IMR-90 (cell line): ENCODE measurements around the gene ALK. TPM values are rescaled to one million over a fixed set of nuclear protein-coding genes. Genes with fewer than 3 reads are reported as not detected.

ENCODE experiments used
- ATAC-seq: fragments of 200-7000 bp; cut with Tn5 transposase; 2 replicates; pipeline ENCODE4 v1.9.1; 2020; ENCODE audit warnings: low read depth, mild to moderate bottlenecking, moderate library complexity
- BruUV-seq: library from RNA; stranded (reverse); fragments of 400-500 nt; replicated peaks from 2 replicates; lab custom pipeline; 2021; lab: Mats Ljungman, UMichigan
- CTCF ChIA-PET: fragments of 300-600 bp; formaldehyde crosslinking; extraction: SDS; loops from one replicate; lab custom pipeline; 2021; ENCODE audit warnings: antibody characterized with exemption; lab: Yijun Ruan, JAX
- POLR2A ChIA-PET: fragments of 300-600 bp; sonication (Branson Sonifier 250); formaldehyde crosslinking; loops from one replicate; lab custom pipeline; 2022; ENCODE audit warnings: antibody characterized with exemption; ENCODE audit not compliant: unreplicated experiment; lab: Charles Lee
- DNase-seq: peaks from one replicate; pipeline ENCODE4 v3.0.0; 2013
- H2AFZ ChIP-seq: replicated peaks from 2 replicates; pipeline ENCODE3; 2013; ENCODE audit warnings: low read length, mild to moderate bottlenecking; ENCODE audit not compliant: poor library complexity
- H2AK5ac ChIP-seq: 2 replicates; pipeline ENCODE4 v1.6.1; 2013; ENCODE audit warnings: low read depth, low read length, inconsistent platforms
- H2AK9ac ChIP-seq: replicated peaks from 2 replicates; pipeline ENCODE3; 2013; ENCODE audit warnings: mild to moderate bottlenecking, low read depth, low read length, moderate library complexity; ENCODE audit not compliant: poor library complexity
- H2BK120ac ChIP-seq: 2 replicates; pipeline ENCODE4 v1.6.1; 2013; ENCODE audit warnings: low read depth, low read length, inconsistent platforms
- H2BK15ac ChIP-seq: 3 replicates; pipeline ENCODE4 v1.6.1; 2013; ENCODE audit warnings: low read depth, low read length, inconsistent platforms
- H2BK20ac ChIP-seq: 2 replicates; pipeline ENCODE4 v1.6.1; 2013; ENCODE audit warnings: low read depth, mild to moderate bottlenecking, inconsistent platforms, low read length, moderate library complexity
- H2BK5ac ChIP-seq: 2 replicates; pipeline ENCODE4 v1.6.1; 2013; ENCODE audit warnings: mild to moderate bottlenecking, low read depth, low read length, inconsistent platforms; ENCODE audit not compliant: poor library complexity, severe bottlenecking
- H3K14ac ChIP-seq: replicated peaks from 2 replicates; pipeline ENCODE4 v1.6.1; 2013; ENCODE audit warnings: low read depth, low read length, inconsistent platforms
- H3K18ac ChIP-seq: 2 replicates; pipeline ENCODE4 v1.6.1; 2013; ENCODE audit warnings: low read depth, low read length, control low read depth
- H3K23ac ChIP-seq: 2 replicates; pipeline ENCODE4 v1.6.1; 2013; ENCODE audit warnings: low read depth, low read length, inconsistent platforms
- H3K27ac ChIP-seq: 2 replicates; pipeline ENCODE4 v1.5.1; 2013; ENCODE audit warnings: mild to moderate bottlenecking, control low read depth, low read length; ENCODE audit not compliant: insufficient read depth
- H3K27me3 ChIP-seq: 2 replicates; pipeline ENCODE4 v1.6.1; 2013; ENCODE audit warnings: low read length; ENCODE audit not compliant: control insufficient read depth, insufficient read depth
- H3K36me3 ChIP-seq: 2 replicates; pipeline ENCODE4 v1.6.1; 2013; ENCODE audit warnings: low read length, mixed read lengths; ENCODE audit not compliant: control insufficient read depth, insufficient read depth
- H3K4ac ChIP-seq: 2 replicates; pipeline ENCODE4 v1.6.1; 2013; ENCODE audit warnings: low read depth, low read length, inconsistent platforms
- H3K4me1 ChIP-seq: 2 replicates; pipeline ENCODE4 v1.6.1; 2013; ENCODE audit warnings: low read length, mixed read lengths; ENCODE audit not compliant: control insufficient read depth, insufficient read depth
- H3K4me2 ChIP-seq: 2 replicates; pipeline ENCODE4 v1.6.1; 2013; ENCODE audit warnings: low read depth, mild to moderate bottlenecking, control low read depth, low read length, moderate library complexity
- H3K4me3 ChIP-seq: 2 replicates; pipeline ENCODE4 v1.5.1; 2013; ENCODE audit warnings: low read depth, mild to moderate bottlenecking, control low read depth, low read length, moderate library complexity; ENCODE audit not compliant: insufficient read depth
- H3K56ac ChIP-seq: 2 replicates; pipeline ENCODE4 v1.6.1; 2013; ENCODE audit warnings: low read length, inconsistent platforms; ENCODE audit not compliant: insufficient read depth; ENCODE audit errors: extremely low read depth
- H3K79me1 ChIP-seq, 2 experiments: 2 replicates each; pipeline ENCODE4 v1.6.1; 2013; ENCODE audit warnings: low read length in 2 of 2, inconsistent platforms in 1 of 2, low read depth in 1 of 2
- H3K9ac ChIP-seq: 2 replicates; pipeline ENCODE4 v1.6.1; 2013; ENCODE audit warnings: low read depth, low read length, control low read depth
- H3K9me1 ChIP-seq: 2 replicates; pipeline ENCODE4 v1.6.1; 2013; ENCODE audit warnings: low read length, inconsistent platforms; ENCODE audit not compliant: insufficient read depth
- H3K9me3 ChIP-seq: 2 replicates; pipeline ENCODE4 v1.6.1; 2013; ENCODE audit warnings: low read length; ENCODE audit not compliant: control insufficient read depth, insufficient read depth
- H4K20me1 ChIP-seq: 2 replicates; pipeline ENCODE4 v1.6.1; 2013; ENCODE audit warnings: low read length, inconsistent platforms; ENCODE audit not compliant: insufficient read depth
- H4K5ac ChIP-seq: 2 replicates; pipeline ENCODE4 v1.6.1; 2013; ENCODE audit warnings: mild to moderate bottlenecking, low read depth, low read length, control low read depth
- H4K8ac ChIP-seq, 2 experiments: 2 replicates each; pipeline ENCODE4 v1.6.1; 2013; ENCODE audit warnings: low read depth in 2 of 2, low read length in 2 of 2, control low read depth in 1 of 2, inconsistent platforms in 1 of 2
- H4K91ac ChIP-seq: 2 replicates; pipeline ENCODE4 v1.6.1; 2013; ENCODE audit warnings: low read depth, low read length, inconsistent platforms; ENCODE audit not compliant: insufficient read depth
- CHD1 ChIP-seq: IDR thresholded peaks from 2 replicates; pipeline ENCODE4 v1.6.1; 2012; ENCODE audit warnings: low read depth, low read length, improper control_type of control experiment
- FOS ChIP-seq: fragments of 150-350 bp; IDR thresholded peaks from 2 replicates; pipeline ENCODE4 v1.6.1; 2016; ENCODE audit warnings: low read depth, low read length
- WGBS, 2 experiments: methylation state at CpG; one replicate each; pipeline versions ENCODE4 v1.1.5 to v1.1.7; 2013; ENCODE audit warnings: missing lambda C conversion rate in 2 of 2; ENCODE audit not compliant: insufficient read length in 1 of 2; ENCODE audit errors: extremely low coverage in 2 of 2; 5-methylcytosine and 5-hydroxymethylcytosine counted together
- dilution Hi-C: fragments of 300-500 bp; cut with HindIII; formaldehyde crosslinking; loops from one replicate; pipeline ENCODE4 v1.14.3; 2018; ENCODE audit warnings: low sequenced_read_pairs; ENCODE audit not compliant: unreplicated experiment
- in situ Hi-C: fragments of 300-500 bp; cut with MboI; formaldehyde crosslinking; loops from 3 replicates; pipeline ENCODE4 v1.14.3; 2019; ENCODE audit warnings: low sequenced_read_pairs, inconsistent platforms, mixed read lengths
- intact Hi-C: fragments of 100-400 bp; cut with micrococcal nuclease; formaldehyde crosslinking; loops from 2 replicates; pipeline ENCODE4 v1.10.0; 2022
- polyA plus RNA-seq, 3 experiments: library from polyadenylated mRNA; depleted of rRNA; stranded (reverse); fragments of >200 nt; gene quantifications; 2 replicates each; pipeline ENCODE4 v1.2.3, GENCODE V29; 2012; ENCODE audit warnings: low replicate concordance in 1 of 3
- total RNA-seq: library from RNA; depleted of rRNA; stranded (reverse); fragments of >200 nt; gene quantifications from 2 replicates; pipeline ENCODE4 v1.2.3, GENCODE V29; 2012

ALK gene
- total and polyA plus RNA-seq, 2 of the 4 experiments (the other 2 are of a cell fraction): not detected

GRCh38 chr2:29607038-29607420, 314.4 kb downstream of the ALK start:
- POLR2A ChIA-PET: no interaction called here
- Histone ChIP-seq H3K4me2 (no peak overlapping the region), H2AFZ (no peak overlapping the region), H4K5ac (no peak overlapping the region; the same call in 1 of the 2 replicates), H3K23ac (peak overlapping the region; percentile 20; the same call in 1 of the 2 replicates), H4K20me1 (no peaks in the 10 kb centered on the region), H3K14ac (peak overlapping the region; percentile 54), H3K36me3 (no peaks in the 10 kb centered on the region), H2AK5ac (peak overlapping the region; percentile 31; the same call in 1 of the 2 replicates), H3K9me1 (no peaks in the 10 kb centered on the region), H2BK15ac (peak overlapping the region; percentile 46; the same call in 2 of the 3 replicates), H3K27me3 (no peaks in the 10 kb centered on the region), H3K27ac (no peak overlapping the region), H2BK5ac (peak overlapping the region; percentile 58), H3K4me1 (peaks cover 5% of the 10 kb centered on the region; the same call in 1 of the 2 replicates), H2BK20ac (peak overlapping the region; percentile 92), H4K91ac (peak overlapping the region; percentile 73), H3K79me1 (no peaks in the 10 kb centered on the region), H3K4ac (peak overlapping the region; percentile 78), H3K4me3 (no peak overlapping the region), H2BK120ac (peak overlapping the region; percentile 89), H2AK9ac (no peak overlapping the region), H3K9me3 (no peaks in the 10 kb centered on the region), H3K56ac (no peak overlapping the region), H4K8ac (peak overlapping the region; percentile 65 to 85; a peak in 3 of 4 replicates), H3K9ac (no peak overlapping the region), H3K18ac (peak overlapping the region; percentile 74; the same call in 1 of the 2 replicates)
- no TSS peak for BruUV-seq
- intact Hi-C loops: no loop called here
- WGBS, 2 experiments: no CpG with 5 or more reads among the region's 4 CpGs
- TF ChIP-seq FOS (no peak), CHD1 (no peak)
- DNase-seq: no peak
- in situ Hi-C loops: no loop called here
- dilution Hi-C loops: no loop called here
- CTCF ChIA-PET: no interaction called here
- ATAC-seq: no peak
